Islet precursor cell (in vitro differentiated cells): ENCODE measurements around the gene ARF6.
"Not testable (repeated sequence)": the region's sequence is repeated elsewhere in the genome, so short reads cannot be mapped to it uniquely, and the experiment has no call there.

Experiments used
- DNase-seq: peaks from one replicate; pipeline ENCODE4 v3.0.0-alpha.2; 2018

The ARF6 gene

GRCh38 chr14:49879646-49880204, 13.2 kb upstream of the ARF6 start:
- DNase-seq, result peak; percentile 86

- DNase-seq, result peak; percentile 60
Observed at GRCh38 chr14:49880267-49881064, 12.4 kb upstream of the ARF6 start.

- no peak for DNase-seq
Observed at GRCh38 chr14:49881350-49882001, 11.4 kb upstream of the ARF6 start.

GRCh38 chr14:49882826-49883694, 9.8 kb upstream of the ARF6 start:
- no peak for DNase-seq

- DNase-seq, result no peak
Observed at GRCh38 chr14:49886523-49886922, 6.4 kb upstream of the ARF6 start.

GRCh38 chr14:49888293-49888692, 4.6 kb upstream of the ARF6 start:
- no peak for DNase-seq

- no peak for DNase-seq
Observed at GRCh38 chr14:49892301-49892635, 614 bp upstream of the ARF6 start.

- peak; percentile 61 for DNase-seq
Observed at GRCh38 chr14:49893309-49894213, 679 bp downstream of the ARF6 start.

- DNase-seq, result not testable (repeated sequence)
Observed at GRCh38 chr14:49894214-49895107, 1.6 kb downstream of the ARF6 start.

GRCh38 chr14:49895480-49895879, 2.6 kb downstream of the ARF6 start:
- DNase-seq, result no peak

GRCh38 chr14:49896272-49896671, 3.4 kb downstream of the ARF6 start:
- DNase-seq, result not testable (repeated sequence)

GRCh38 chr14:49896966-49897365, 4.1 kb downstream of the ARF6 start:
- DNase-seq, result no peak

- DNase-seq, result no peak
Observed at GRCh38 chr14:49897414-49897813, 4.5 kb downstream of the ARF6 start.

- no peak for DNase-seq
Observed at GRCh38 chr14:49897965-49898364, 5.1 kb downstream of the ARF6 start.

- no peak for DNase-seq
Observed at GRCh38 chr14:49898485-49898884, 5.6 kb downstream of the ARF6 start.

GRCh38 chr14:49900973-49901372, 8.1 kb downstream of the ARF6 start:
- no peak for DNase-seq

- DNase-seq, result not testable (repeated sequence)
Observed at GRCh38 chr14:49902679-49903246, 9.9 kb downstream of the ARF6 start.

GRCh38 chr14:49904270-49904669, 11.4 kb downstream of the ARF6 start:
- DNase-seq, result no peak

- no peak for DNase-seq
Observed at GRCh38 chr14:49905989-49906388, 13.1 kb downstream of the ARF6 start.

GRCh38 chr14:49907186-49907585, 14.3 kb downstream of the ARF6 start:
- DNase-seq, result no peak

- DNase-seq, result no peak
Observed at GRCh38 chr14:49908433-49908782, 15.5 kb downstream of the ARF6 start.
